NB4 (cell line): ENCODE data around the gene MYOM1.
"Not testable (repeated sequence)": the region's sequence is repeated elsewhere in the genome, so short reads cannot be mapped to it uniquely, and the experiment has no call there.

Experiments used
- DNase-seq: peaks from one replicate; pipeline ENCODE4 v3.0.0; 2010; ENCODE audit warnings: low read depth
- H3K4me3 ChIP-seq: one replicate; pipeline ENCODE4 v1.5.1; 2011; ENCODE audit warnings: mild to moderate bottlenecking, low read depth, low read length, moderate library complexity
- MYC ChIP-seq: IDR thresholded peaks from 2 replicates; pipeline ENCODE4 v1.6.1; 2011; ENCODE audit warnings: low read depth, low read length
- POLR2A ChIP-seq: IDR thresholded peaks from 2 replicates; pipeline ENCODE4 v1.6.1; 2011; ENCODE audit warnings: mild to moderate bottlenecking; ENCODE audit not compliant: insufficient read length; ENCODE audit errors: extremely low read depth
- TF ChIP-seq, protein P1 (sequence below): IDR thresholded peaks from one replicate; pipeline ENCODE4 v1.5.1; 2012; ENCODE audit warnings: low read depth, low read length
- TF ChIP-seq, protein P2 (sequence below): IDR thresholded peaks from 2 replicates; pipeline ENCODE4 v1.6.1; 2011; ENCODE audit warnings: low read depth, low read length

MYOM1 gene

DNA sequence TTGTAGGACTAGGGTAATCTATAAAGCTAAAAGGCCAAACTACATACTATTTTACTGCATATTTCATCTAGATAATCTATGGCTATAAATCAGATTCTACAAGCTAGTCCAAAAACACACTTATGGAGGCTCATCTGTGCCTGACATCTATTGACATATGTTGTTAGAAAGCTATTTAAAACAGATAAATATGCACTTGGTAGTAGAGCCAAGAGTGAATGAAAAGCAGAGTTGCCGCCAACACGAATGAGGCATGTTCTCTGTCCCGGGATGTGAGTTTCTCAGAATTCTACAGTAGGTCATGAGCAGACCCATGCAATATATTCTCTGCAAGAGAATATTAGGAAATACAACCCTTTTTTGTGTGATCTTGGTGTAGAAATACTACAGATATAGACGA is 140.1 kb downstream of the MYOM1 start:
- DNase-seq = no peak
- TF ChIP-seq POLR2A (no peak), MYC (no peak)
- TF ChIP-seq, protein P1, sequence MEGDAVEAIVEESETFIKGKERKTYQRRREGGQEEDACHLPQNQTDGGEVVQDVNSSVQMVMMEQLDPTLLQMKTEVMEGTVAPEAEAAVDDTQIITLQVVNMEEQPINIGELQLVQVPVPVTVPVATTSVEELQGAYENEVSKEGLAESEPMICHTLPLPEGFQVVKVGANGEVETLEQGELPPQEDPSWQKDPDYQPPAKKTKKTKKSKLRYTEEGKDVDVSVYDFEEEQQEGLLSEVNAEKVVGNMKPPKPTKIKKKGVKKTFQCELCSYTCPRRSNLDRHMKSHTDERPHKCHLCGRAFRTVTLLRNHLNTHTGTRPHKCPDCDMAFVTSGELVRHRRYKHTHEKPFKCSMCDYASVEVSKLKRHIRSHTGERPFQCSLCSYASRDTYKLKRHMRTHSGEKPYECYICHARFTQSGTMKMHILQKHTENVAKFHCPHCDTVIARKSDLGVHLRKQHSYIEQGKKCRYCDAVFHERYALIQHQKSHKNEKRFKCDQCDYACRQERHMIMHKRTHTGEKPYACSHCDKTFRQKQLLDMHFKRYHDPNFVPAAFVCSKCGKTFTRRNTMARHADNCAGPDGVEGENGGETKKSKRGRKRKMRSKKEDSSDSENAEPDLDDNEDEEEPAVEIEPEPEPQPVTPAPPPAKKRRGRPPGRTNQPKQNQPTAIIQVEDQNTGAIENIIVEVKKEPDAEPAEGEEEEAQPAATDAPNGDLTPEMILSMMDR = no peak
- TF ChIP-seq, protein P2, sequence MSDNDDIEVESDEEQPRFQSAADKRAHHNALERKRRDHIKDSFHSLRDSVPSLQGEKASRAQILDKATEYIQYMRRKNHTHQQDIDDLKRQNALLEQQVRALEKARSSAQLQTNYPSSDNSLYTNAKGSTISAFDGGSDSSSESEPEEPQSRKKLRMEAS = no peak
- no peak overlapping the region for H3K4me3 ChIP-seq

DNA sequence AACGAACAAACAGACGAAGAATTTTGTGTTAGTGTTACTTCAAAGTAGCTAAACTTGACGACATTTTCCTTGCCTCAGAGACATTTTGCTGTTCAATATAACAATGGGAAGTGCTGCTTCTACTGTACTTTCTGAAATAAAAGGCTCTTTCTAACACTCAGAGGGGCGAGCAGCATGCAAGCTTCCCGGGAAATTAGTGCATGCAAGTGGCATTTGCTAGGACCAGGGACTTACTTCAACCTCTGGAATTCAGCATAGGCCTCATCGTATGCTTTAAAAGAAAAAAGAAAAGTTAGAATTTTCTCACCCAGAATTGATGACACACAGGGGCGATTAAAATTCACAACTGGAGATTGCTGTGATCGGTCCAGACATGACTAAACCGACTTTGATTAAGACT is 144.3 kb downstream of the MYOM1 start:
- TF ChIP-seq, protein P1 = no peak
- no peak overlapping the region for H3K4me3 ChIP-seq
- DNase-seq = no peak

DNA sequence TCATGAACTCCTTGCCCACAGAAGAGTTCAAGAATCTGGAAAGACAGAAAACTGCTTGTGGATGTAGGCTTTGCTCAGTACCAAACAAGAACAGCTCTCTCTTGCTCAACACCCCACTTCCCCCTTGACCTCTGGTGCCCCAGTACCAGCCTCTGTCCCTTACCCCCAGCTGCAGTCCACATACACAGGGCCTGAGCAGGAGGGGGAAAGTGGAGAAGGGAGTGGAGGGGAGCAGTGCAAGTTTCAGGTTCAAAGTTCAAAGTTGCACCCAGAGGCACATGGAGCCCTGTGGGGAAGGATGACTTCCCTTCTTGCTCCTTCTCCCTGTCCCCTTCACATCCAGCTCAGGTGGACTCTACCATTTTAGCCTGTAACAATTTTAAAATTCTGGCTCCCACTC is 145.7 kb downstream of the MYOM1 start:
- TF ChIP-seq, protein P1 = no peak
- TF ChIP-seq POLR2A = no peak
- no peak for TF ChIP-seq MYC
- TF ChIP-seq, protein P2 = no peak
- DNase-seq = peak; percentile 52

DNA sequence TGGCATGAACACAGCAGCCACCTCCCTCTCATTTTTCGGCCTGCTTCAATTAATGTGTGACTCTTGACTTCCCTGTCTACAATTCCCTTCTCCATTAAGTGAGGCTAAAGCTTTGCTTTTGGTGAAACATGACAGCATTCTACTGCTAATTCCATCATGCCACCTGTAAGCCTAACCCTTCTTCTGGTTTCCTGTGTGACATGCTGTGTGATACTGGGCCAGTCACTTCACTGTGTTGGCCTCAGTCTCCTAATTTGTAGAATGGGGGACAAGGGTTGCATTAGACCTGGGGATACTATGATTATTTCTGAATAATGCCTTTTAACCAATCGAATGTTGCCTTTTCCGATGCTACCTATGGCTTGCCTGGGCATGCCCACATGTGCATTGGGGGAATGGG is 146.4 kb downstream of the MYOM1 start:
- DNase-seq = not testable (repeated sequence)

More for the DNA sequence above, 145.7 kb downstream of the MYOM1 start:
- no peak overlapping the region for H3K4me3 ChIP-seq

DNA sequence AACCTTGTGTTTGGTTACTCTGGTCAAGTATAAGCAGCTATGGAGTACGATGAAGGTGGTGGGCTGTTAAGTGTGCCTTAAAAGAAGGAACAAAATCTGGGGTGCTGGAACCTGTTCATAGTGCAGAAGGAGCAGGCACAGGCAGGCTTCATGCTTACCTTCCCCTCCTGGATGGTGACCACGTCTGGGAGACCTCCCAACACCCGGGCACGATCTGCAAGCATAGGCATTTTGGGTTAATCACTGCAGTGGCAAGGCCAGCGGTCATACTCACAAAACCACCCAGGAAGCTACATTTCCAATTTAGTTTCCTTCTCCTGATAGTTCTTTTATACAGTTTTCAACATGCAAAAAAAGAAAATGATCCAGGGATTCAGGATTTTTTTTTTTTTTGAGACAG is 148.1 kb downstream of the MYOM1 start:
- TF ChIP-seq POLR2A = no peak
- TF ChIP-seq, protein P2 = no peak
- no peak for TF ChIP-seq MYC
- TF ChIP-seq, protein P1 = no peak
- H3K4me3 ChIP-seq = no peak overlapping the region
- DNase-seq = no peak

More for the DNA sequence above, 146.4 kb downstream of the MYOM1 start:
- not testable (repeated sequence) for H3K4me3 ChIP-seq

DNA sequence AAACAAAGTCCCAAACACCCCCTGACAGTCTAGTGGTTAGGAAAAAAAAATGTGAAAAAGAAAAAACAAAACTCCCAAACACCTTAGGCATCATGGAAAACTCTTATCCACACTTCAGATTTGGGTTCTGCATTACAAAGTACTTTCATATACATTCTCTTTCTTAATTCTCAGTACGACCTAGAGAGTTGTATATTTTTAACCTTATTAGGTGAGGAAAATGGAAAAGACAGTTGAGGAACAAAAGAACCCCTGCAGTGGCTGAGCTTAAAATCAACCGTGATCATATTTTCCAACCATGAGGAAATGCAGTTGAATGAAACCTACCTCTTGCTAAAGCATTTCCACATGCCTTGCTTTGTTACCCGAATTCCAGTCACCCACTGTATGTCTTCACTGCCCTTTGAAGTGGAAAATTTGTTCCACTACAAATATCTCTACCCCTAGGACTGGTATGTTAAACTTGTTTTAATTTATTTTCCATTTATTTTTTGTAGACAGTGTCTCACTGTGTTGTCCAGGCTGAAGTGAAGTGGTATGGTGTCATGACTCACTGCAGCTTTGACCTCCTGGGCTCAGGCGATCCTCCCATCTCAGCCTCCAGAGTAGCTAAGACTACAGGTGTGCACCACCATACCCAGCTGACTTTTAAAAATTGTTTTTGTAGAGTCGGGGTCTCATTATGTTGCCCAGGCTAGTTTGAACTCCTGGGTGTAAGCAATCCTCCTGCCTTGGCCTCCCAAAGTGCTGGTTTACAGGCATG is 149.9 kb downstream of the MYOM1 start:
- DNase-seq = no peak
- no peak overlapping the region for H3K4me3 ChIP-seq
- TF ChIP-seq, protein P2 = no peak
- no peak for TF ChIP-seq MYC
- TF ChIP-seq, protein P1 = no peak
- no peak for TF ChIP-seq POLR2A
